ENCODE measurements around the gene BIVM. TPM values are rescaled to one million over a fixed set of nuclear protein-coding genes. Genes with fewer than 3 reads are reported as not detected.

Gene BIVM
- total RNA-seq, 1 experiment from 2014 or later, result 12.5 TPM

GRCh38 chr13:102879793-102880499, 81.0 kb downstream of the BIVM start:
- H3K79me2 ChIP-seq (ENCODE audit: low read depth), result no peaks in the 10 kb centered on the region
- CTCF ChIA-PET, result no interaction called here
- intact Hi-C loops (cut with micrococcal nuclease; ENCODE audit: unreplicated experiment), result no loop called here
- no peak for DNase-seq
- no peak overlapping the region for H3K4me2 ChIP-seq
- no TSS peak for BruUV-seq (replicated peaks)
- H3K4me3 ChIP-seq, result no peak overlapping the region
- H3K9me3 ChIP-seq (ENCODE audit: insufficient read depth, low read depth), result no peaks in the 10 kb centered on the region
- no peaks in the 10 kb centered on the region for H3K4me1 ChIP-seq (replicated peaks; ENCODE audit: insufficient read depth)
- H3K27me3 ChIP-seq (ENCODE audit: insufficient read depth, low read depth), result no peaks in the 10 kb centered on the region
- H3K36me3 ChIP-seq (ENCODE audit: low read depth), result peaks cover 12% of the 10 kb centered on the region
- H2AFZ ChIP-seq, result no peak overlapping the region
- no peak for TF ChIP-seq EZH2 (IDR thresholded peaks at IDR 0.05; ENCODE audit: low read depth)
- no peak for TF ChIP-seq CTCF (conservative IDR thresholded peaks at IDR 0.05)
- H3K9me2 ChIP-seq (ENCODE audit: insufficient read depth), result 0 out of 2 replicates have a peak, but pooled peaks cover 3% of the 10 kb centered on the region
- POLR2A ChIA-PET (ENCODE audit: unreplicated experiment), result interaction anchor here (0.6 kb wide), 1 partner anchor 1248 kb away, joined by 3 read pairs; no protein-coding TSS in a partner anchor
- H4K20me1 ChIP-seq (ENCODE audit: insufficient read depth), result no peaks in the 10 kb centered on the region
- no peak overlapping the region for H3K27ac ChIP-seq
- H3F3A ChIP-seq (ENCODE audit: insufficient read depth, low read depth), result no peaks in the 10 kb centered on the region

GRCh38 chr13:102881819-102882686, 83.1 kb downstream of the BIVM start:
- TF ChIP-seq CTCF (conservative IDR thresholded peaks at IDR 0.05), result no peak
- no peak for TF ChIP-seq EZH2 (IDR thresholded peaks at IDR 0.05; ENCODE audit: low read depth)
- H3K9me2 ChIP-seq (ENCODE audit: insufficient read depth), result 0 out of 2 replicates have a peak, but pooled peaks cover 3% of the 10 kb centered on the region
- ChIA-PET POLR2A (ENCODE audit: unreplicated experiment) (interaction anchor here (0.8 kb wide), 1 partner anchor 1554 kb away, joined by 10 read pairs; no protein-coding TSS in a partner anchor), CTCF (no interaction called here)
- no peaks in the 10 kb centered on the region for H3F3A ChIP-seq (ENCODE audit: insufficient read depth, low read depth)
- no TSS peak for BruUV-seq (replicated peaks)
- no peak for DNase-seq
- no peaks in the 10 kb centered on the region for H3K36me3 ChIP-seq (ENCODE audit: low read depth)
- H4K20me1 ChIP-seq (ENCODE audit: insufficient read depth), result no peaks in the 10 kb centered on the region
- H3K4me2 ChIP-seq, result no peak overlapping the region
- intact Hi-C loops (cut with micrococcal nuclease; ENCODE audit: unreplicated experiment), result no loop called here
- H3K9me3 ChIP-seq (ENCODE audit: insufficient read depth, low read depth), result no peaks in the 10 kb centered on the region
- H3K27ac ChIP-seq, result no peak overlapping the region
- H3K79me2 ChIP-seq (ENCODE audit: low read depth), result no peaks in the 10 kb centered on the region
- H2AFZ ChIP-seq, result no peak overlapping the region
- H3K27me3 ChIP-seq (ENCODE audit: insufficient read depth, low read depth), result no peaks in the 10 kb centered on the region
- H3K4me1 ChIP-seq (replicated peaks; ENCODE audit: insufficient read depth), result no peaks in the 10 kb centered on the region
- no peak overlapping the region for H3K4me3 ChIP-seq

Other genes with a start within 250 kb of the BIVM start
- gene TPP2, start 202.1 kb upstream of the BIVM start, total RNA-seq (2021), result 33.3 and 35.1 TPM in 2 replicates
- gene METTL21C, start 104.1 kb upstream of the BIVM start, total RNA-seq (2021), result not detected in 2 replicates
- gene TEX30, start 25.3 kb upstream of the BIVM start, total RNA-seq (2021), result 9.3 and 13.1 TPM in 2 replicates
- 2.8 and 3.2 TPM in 2 replicates for gene POGLUT2, start 143 bp upstream of the BIVM start, total RNA-seq (2021)
- gene ERCC5, start 46.9 kb downstream of the BIVM start, total RNA-seq (2021), result 33.9 and 38.2 TPM in 2 replicates